ENCODE measurements around the gene TBKBP1. TPM values are rescaled to one million over a fixed set of nuclear protein-coding genes. Genes with fewer than 3 reads are reported as not detected.

Gene TBKBP1
- total RNA-seq, 1 donor from 2014 or later = 13.6 TPM

- no peak overlapping the region for H3K4me3 Mint-ChIP-seq (ENCODE audit: unreplicated experiment)
- TF ChIP-seq CTCF (IDR thresholded peaks at IDR 0.05) = no peak
- H3K27ac Mint-ChIP-seq (ENCODE audit: unreplicated experiment) = no peak overlapping the region
- no peaks in the 10 kb centered on the region for H3K9me3 Mint-ChIP-seq (ENCODE audit: low read depth)
- no peak for DNase-seq (ENCODE audit: low spot score)
- peaks cover 18% of the 10 kb centered on the region for H3K4me1 Mint-ChIP-seq (ENCODE audit: low read depth)
- H3K36me3 Mint-ChIP-seq (ENCODE audit: low read depth) = peaks cover 7% of the 10 kb centered on the region
- no peaks in the 10 kb centered on the region for H3K27me3 Mint-ChIP-seq (ENCODE audit: low read depth)
Measured at GRCh38 chr17:47690121-47690520, 3.8 kb upstream of the TBKBP1 start.

GRCh38 chr17:47692137-47692894 is 1.6 kb upstream of the TBKBP1 start:
- peak; percentile 24 for DNase-seq (ENCODE audit: low spot score)
- no peak for TF ChIP-seq CTCF (IDR thresholded peaks at IDR 0.05)
- H3K27ac Mint-ChIP-seq (ENCODE audit: unreplicated experiment) = no peak overlapping the region
- peaks cover 24% of the 10 kb centered on the region for H3K4me1 Mint-ChIP-seq (ENCODE audit: low read depth)
- no peaks in the 10 kb centered on the region for H3K27me3 Mint-ChIP-seq (ENCODE audit: low read depth)
- peak overlapping the region; percentile 88 for H3K4me3 Mint-ChIP-seq (ENCODE audit: unreplicated experiment)
- no peaks in the 10 kb centered on the region for H3K9me3 Mint-ChIP-seq (ENCODE audit: low read depth)
- H3K36me3 Mint-ChIP-seq (ENCODE audit: low read depth) = no peaks in the 10 kb centered on the region

GRCh38 chr17:47692895-47693730 is 848 bp upstream of the TBKBP1 start:
- peak overlapping the region; percentile 88 for H3K4me3 Mint-ChIP-seq (ENCODE audit: unreplicated experiment)
- no peak for TF ChIP-seq CTCF (IDR thresholded peaks at IDR 0.05)
- no peaks in the 10 kb centered on the region for H3K27me3 Mint-ChIP-seq (ENCODE audit: low read depth)
- peak; percentile 59 for DNase-seq (ENCODE audit: low spot score)
- H3K36me3 Mint-ChIP-seq (ENCODE audit: low read depth) = no peaks in the 10 kb centered on the region
- H3K27ac Mint-ChIP-seq (ENCODE audit: unreplicated experiment) = peak overlapping the region; percentile 76
- H3K4me1 Mint-ChIP-seq (ENCODE audit: low read depth) = peaks cover 24% of the 10 kb centered on the region
- no peaks in the 10 kb centered on the region for H3K9me3 Mint-ChIP-seq (ENCODE audit: low read depth)

- peak; percentile 9 for TF ChIP-seq CTCF (IDR thresholded peaks at IDR 0.05)
- peak; percentile 87 for DNase-seq (ENCODE audit: low spot score)
- Mint-ChIP-seq H3K4me3 (ENCODE audit: unreplicated experiment) (peak overlapping the region; percentile 86), H3K36me3 (ENCODE audit: low read depth) (peaks cover 3% of the 10 kb centered on the region), H3K9me3 (ENCODE audit: low read depth) (no peaks in the 10 kb centered on the region), H3K27ac (ENCODE audit: unreplicated experiment) (peak overlapping the region; percentile 64), H3K4me1 (ENCODE audit: low read depth) (peaks cover 24% of the 10 kb centered on the region), H3K27me3 (ENCODE audit: low read depth) (no peaks in the 10 kb centered on the region)
Measured at GRCh38 chr17:47694581-47695428, 844 bp downstream of the TBKBP1 start.

All from chondrocyte (in vitro differentiated cells).